Colon (tissue), 2 donors: ENCODE results near the gene PRKCH.
"Not testable (repeated sequence)": the region's sequence is repeated elsewhere in the genome, so short reads cannot be mapped to it uniquely, and the experiment has no call there.

ENCODE experiments used
- FAIRE-seq: peaks from 2 replicates; lab custom pipeline; 2012; peaks lifted over from hg19 to GRCh38; lab: Jason Lieb, UNC
- donor health status: control.
- donor health status: control.

Gene PRKCH

DNA sequence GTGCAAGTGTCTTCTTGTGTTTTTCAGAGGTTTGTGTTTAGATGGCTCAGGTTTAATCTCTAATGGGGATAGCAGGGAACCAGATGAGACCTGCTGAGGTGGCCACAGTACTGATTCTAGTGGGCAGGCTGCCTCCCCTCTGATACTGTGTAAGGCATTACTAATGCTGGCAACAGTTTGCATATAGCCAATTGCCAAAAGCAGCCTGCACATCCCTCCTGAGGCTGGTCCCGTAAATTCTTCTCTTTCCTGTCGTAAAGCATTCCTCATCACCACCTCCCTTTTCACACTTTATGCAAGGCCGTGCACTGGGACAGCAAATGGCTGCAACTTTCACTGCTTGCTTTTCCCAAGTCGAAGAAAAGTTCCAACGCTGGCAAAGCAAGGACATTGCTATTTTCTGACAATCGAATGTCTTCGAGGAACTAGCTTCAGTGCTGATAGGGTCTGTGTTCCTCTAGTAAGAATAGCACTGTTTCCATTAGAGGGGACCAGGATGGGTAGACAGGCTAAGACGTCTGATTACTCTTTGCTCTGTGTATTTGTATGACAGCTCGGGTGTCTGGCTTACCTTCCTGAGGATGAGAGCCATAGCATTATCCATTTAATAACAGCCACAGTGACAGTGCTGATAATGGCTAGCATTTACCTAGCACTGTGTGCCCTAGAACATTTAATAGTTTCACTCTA, 195.7 kb downstream of the PRKCH start:
- no peak for FAIRE-seq

DNA sequence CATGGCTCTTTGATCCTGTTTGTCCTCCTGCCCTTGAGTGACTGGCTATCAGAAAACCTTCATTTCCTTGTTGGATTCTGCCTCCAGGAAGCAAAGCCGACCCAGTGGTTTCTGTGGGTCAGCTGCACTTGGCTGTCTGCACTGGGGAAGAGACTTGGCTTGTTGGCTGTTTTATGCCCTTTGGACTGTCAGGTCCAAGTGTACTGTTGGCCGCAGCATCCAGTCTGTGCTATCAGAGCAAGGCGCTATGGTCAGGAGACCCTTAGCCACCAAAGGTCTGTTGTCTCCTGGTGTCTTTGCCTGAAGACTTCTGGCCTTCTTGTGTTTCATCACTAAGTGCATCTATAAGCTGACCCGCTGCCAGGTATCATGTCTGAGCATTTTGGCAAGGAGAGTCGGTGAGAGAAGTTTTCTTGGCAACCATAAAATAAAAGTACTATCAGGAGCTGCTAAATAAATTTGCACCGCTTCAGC, 196.6 kb downstream of the PRKCH start:
- FAIRE-seq = no peak

DNA sequence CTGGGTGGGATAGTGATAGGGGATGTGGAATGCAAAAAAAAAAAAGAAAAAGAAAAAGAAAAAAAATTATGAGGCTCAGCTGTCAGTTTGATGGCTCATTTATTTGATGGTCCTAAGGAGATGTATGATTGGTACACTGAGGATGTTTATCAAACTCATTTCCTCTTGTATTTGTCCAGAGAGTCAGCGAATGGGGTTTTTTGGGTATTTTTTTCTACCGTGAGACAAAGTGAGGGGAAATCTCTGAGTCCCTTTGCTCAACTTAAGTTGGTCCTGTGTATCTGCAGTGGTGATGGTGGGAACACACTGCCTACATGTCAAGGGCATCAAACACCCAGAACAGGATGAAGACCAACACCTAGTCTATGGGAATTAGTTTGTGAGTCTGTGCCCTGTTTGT, 197.0 kb downstream of the PRKCH start:
- FAIRE-seq = no peak

DNA sequence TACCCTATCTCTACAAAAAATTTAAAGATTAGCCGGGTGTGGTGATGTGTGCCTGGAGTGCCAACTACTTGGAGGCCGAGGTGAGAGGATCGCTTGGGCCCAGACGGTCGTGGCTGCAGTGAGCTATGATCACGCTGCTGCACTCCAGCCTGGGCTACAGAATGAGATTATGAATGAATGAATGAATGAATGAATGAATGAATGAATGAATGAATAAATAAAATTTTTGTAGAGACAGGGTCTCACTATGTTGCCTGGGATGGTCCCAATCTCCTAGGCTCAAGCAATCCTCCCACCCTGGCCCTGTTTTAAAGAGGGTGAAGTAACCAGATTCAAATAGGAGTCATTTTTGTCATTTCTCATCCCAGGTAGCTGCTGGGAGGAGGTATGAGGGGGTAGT, 197.7 kb downstream of the PRKCH start:
- no peak for FAIRE-seq

DNA sequence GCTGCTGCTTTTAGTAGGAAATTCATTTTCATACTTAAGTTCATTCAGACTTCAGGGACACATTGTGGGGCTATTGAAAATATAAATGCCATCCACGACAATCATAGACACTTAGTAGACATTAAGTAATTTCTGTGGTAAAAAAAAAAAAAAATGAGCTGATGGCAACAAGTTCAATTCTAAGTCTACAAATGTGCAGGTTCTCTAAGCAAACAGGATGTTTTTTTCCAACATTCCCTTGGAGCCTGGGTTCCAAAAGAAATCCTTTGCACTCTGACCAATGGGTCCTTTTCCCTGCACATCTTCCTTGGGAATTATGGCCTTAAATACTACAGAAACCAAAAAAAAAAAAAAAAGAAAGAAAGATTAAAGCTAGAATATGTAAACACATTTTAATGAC, 198.4 kb downstream of the PRKCH start:
- FAIRE-seq = no peak

DNA sequence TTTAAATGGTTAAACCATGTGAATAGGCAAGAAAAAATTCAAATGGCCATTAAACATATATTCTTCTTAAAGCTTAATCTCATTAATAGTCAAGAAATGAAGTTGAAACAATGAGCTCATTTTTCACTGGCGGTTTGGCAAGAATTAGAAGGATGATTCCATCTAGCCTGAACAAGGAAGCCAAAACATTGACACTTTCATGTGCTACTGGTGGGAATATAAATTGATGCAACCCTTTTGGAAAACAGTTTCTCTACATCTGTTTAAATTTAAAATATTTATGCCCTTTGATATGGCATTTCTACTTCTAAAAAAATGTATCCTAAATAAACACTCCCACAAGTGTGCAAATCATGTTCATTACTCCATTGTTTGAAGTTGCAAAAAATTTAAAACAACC, 199.2 kb downstream of the PRKCH start:
- no peak for FAIRE-seq

DNA sequence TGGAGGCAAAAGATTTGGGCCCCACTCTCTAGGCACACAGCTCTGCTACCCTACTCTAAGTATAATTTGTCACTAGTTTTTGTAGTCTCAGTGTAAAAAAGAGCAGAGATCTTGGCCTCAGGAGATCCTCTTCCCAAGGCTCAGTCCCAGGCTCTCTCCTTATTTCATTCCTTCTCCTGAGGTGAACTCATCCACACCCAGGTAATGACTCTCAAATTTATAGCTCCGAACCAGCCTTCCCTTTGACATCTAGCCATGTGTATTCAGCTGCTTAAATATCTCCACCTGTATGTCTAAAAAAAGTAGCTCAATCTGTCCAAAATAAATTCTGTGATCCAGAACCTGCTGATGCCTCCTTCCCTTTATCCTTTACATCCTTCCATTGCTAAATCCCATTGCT, 200.4 kb downstream of the PRKCH start:
- no peak for FAIRE-seq

DNA sequence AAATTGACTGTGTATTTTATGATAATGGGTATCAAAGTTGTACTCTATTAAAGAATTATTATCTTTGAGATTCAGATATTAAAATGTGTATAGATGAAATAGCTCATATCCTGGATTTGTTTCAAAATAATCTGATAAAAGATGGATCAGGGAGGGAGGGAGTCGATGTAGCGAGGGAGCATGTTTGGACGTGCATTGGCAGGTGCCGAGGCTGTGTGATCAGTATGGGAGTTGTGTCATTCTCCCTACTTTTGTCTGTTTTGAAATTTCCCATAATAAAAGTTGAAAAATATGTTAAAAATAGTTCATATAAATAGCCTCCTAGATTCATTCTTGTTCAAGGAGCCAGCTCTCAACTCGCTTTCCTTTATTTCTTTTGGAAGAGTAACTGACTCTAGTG, 202.4 kb downstream of the PRKCH start:
- FAIRE-seq = no peak

DNA sequence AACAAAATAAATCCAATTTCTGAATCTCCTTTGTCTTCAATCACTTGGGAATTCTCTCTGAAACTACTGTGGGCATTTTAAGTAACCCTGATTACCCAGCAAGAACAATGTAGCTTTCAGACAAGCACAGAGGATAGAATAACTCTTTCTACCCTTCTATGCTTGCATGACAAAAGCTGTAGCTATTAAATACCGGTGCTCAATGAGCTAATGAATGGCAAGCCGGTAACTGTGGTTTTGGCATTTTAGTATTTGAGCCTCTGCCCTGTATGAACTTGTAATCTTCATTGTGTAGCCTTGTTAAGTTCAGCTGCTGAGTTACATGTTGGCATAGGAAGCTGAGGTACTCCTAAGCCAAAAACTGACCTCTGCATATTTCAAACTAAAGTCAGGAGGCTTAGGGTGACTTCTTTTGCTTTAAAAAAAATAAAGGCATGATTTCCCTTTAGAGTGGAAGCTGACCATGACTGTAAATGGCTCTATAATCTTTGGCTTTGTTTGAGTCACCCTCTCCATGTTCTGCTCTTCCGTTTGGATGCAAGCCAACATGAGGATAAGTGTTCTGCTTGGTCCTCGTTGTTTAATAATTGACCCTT, 202.9 kb downstream of the PRKCH start:
- no peak for FAIRE-seq

DNA sequence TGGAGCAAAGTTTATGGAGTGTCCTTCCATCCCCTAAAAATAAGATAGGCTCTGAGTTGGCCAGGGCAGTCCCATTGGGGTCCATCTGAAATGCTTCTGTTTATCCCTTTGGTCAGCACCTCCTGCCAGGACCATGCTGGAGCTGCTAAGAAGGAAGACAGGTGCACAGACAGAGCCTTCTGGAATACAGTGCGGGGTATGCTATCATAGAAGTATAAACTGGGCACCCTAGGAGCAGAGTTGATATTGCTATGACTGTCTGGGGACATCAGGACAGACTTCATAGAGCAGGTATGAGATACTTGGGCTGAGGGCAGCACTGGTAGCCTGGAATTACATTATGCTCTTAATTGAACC, 203.5 kb downstream of the PRKCH start:
- no peak for FAIRE-seq

DNA sequence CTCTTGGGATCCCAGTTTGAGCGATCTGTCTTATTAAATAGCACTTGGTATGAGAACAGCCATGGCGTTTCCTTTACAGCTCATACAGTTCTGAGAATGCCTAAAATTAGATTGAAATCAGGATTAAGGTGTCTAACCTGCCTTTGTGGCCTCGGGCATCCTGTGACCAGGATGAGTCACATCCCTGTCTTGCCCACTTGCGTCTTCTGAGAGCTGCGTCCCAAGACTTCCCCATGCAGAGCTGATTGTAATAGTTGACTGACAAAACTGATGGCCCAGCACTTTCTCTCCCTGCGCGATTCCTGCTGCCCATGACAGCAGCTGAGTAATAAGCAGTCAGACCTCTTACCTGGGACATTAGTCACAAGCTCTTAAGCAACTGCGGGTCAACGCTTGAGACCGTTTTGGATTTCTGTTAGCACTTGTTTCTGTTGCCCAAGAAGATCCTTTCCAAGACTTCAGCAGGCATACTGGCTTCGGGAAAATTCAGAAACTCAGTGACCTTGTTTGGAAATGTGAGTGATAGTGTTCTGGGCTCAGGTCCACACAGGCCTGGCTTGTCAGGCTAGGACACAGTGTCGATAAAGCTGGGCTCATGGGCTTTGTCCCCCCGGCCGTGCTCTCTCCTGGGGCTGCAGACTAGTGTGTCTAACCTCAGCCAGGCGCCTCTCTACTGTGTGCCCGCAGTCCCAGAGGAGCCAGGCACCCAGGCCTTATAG, 204.1 kb downstream of the PRKCH start:
- FAIRE-seq = no peak

DNA sequence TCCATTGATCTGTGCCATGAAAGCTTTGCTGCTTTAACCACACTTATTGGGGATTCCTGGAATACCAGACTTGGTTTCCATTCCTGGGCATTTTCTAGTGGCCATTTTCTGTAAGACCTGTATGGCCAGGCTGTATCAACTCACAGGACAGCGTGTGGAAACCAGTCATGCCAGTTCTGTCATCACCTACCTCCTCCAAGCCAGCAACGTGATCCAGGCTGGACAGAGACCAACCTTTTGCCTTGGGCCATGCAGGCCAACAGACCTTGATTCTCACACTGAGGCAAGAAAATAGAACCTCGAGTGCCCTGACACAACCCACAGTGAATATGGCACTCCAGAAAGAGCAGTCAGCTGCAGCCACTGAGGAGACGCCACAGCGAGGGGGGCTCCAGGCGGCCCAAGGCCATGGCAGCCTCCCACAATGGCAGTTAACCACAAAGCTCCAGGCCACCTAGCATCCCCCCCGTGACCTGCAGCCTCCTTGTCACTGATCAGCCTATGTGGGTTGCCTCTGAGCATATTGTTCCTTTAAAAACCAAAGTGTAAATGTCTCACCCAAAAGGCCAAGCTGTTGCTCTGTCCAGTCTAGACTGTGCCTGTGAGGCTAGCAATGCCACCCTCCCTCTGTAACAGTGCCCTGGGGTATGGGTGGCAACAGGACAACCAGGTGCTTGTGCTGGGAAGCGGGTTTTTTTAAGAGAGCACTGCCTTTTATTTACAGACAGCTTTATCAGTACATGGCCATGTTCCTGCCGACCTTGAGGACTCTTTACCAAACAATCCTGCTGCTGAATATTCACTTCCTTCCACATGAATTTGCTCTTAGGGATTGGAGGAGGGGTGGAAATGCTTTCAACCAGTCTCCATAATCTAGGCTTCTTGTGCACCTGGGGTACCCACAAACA, 205.3 kb downstream of the PRKCH start:
- FAIRE-seq = no peak

DNA sequence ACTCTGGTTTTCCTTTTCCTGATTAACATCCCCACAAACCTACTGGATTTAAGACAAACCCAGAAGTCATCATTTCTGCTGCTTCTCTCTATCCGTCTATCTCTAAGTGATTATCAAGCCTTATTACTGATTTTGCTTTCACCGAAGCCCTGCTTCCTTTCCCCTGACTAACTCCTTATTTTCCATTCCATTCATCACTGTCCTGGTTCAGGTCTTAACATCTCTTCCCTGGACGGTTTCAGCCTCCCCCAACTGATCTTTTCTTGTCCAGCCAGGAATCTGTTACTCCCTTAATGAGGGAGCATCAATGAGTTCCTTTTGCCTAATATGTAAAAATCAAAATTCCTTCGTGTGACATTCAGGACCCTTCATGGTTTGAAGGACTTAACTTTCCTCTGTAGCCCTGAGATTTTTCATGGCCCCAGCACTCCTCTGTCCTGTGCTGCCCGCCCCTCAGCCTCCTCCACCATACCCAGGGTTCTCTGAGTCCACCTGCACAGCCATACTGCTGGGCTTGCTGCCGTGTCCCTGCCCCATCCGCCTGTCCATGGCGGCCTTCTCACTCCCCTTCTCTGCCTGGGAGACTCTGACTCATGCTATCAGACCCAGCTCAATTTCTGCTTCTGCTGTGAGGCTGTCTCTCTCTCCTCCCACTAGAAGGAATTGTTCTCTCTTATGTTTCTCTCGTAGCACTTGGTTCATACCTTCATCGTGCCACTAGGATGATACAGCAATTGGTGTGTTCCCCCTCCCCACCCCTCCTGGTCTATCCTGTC, 206.1 kb downstream of the PRKCH start:
- FAIRE-seq = no peak

DNA sequence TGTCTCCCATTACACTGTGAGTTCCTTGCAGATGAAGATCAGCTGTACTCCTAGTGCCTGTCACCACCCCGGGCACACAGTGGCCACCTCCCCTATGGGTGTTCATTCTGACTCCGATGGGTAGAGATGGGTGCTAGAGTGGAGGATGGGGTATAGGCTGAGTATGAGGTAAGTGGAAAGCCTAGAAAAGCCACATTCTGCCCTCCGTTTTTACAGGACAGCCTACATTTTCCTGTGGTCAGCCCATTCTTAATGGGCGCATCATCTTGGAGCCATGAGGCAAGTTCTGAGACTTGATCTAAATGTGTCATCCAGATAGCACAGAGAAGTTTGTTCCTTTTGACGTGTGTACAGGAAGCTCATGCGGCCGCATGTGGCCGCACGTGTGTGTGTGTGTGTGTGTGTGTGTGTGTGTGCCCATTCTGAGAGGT, 207.2 kb downstream of the PRKCH start:
- no peak for FAIRE-seq

DNA sequence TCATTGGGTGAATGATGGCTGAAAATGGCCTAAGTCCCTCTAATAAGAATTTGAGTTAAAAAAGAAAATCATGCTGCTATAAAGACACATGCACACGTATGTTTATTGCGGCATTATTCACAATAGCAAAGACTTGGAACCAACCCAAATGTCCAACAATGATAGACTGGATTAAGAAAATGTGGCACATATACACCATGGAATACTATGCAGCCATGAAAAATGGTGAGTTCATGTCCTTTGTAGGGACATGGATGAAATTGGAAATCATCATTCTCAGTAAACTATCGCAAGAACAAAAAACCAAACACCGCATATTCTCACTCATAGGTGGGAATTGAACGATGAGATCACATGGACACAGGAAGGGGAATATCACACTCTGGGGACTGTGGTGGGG, 208.0 kb downstream of the PRKCH start:
- not testable (repeated sequence) for FAIRE-seq

DNA sequence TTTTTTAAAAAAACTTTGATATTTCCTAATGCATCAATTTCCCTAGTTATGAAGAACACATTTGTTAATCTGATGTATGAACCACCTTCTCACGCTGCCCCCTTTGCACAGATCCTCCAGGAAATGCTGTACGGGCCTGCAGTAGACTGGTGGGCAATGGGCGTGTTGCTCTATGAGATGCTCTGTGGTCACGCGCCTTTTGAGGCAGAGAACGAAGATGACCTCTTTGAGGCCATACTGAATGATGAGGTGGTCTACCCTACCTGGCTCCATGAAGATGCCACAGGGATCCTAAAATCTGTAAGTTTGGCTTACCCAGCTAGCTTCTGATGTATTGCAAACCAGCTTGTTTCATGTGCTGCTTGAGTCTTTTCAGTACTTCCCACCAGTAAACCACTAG, 208.9 kb downstream of the PRKCH start:
- no peak for FAIRE-seq

DNA sequence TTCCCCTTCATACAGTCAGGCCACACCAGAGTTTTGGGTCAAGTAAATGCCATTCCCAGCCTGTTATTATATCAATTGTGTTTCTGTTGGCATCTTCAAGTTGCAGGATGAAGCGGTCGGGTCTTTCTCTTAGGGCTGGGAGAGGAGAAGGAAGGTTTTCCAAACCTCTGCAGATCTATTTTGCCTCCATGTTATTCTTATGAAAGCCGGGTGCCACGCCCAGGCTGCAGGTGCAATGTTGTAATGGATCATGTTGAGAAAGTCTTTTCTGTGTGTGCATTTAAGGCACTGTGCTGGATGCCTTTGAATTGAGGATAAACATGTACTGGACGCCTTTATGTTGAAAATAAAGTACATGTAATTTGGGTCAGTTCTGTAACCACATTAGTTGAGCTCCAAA, 209.5 kb downstream of the PRKCH start:
- FAIRE-seq = no peak

DNA sequence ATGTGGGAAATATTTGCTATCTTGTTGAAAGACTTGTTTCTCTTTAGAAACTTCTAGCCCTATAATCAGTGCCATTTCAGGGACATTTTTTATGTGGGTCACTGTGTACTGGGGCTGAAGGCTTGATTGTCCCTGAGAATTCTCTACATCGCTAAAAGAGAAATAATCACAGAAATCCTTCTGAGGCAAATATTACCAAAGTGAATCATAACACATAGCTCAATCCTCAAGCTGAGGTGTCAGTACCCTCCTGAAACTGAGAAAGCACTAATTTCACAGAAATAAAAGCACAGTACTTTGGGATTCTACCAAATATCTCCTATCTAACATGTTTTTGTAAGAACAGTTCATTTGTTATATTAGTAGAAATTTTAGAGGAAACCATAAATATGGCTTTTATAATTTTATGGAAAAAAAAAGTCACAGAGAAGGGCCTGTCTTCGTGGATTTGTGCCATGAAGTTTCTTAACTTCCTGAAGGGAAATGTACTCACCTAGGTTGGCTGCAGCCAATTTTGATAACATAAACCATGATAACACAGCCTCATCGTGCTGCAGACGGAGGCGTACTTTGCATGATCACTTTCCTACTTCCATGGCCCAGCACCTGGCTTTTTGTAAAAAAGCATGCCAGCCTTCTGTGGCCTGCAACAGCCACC, 210.2 kb downstream of the PRKCH start:
- FAIRE-seq = no peak

DNA sequence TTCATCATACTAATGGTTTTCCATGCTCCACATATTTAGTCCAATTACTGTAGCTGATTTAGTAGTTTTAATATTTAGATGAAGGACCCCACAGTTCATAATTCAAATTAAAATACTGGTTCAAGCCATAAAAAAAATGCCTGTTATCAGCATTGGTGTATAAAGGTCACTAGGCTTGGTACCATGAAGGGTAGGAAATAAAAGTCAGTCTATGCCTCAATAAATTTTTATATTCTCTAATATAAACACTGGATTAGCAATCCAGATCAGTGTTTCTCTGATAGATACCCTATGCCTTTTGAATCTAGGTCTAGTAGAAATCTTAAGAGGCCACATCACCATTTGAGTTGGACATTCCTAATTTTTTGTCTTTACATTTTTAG, 210.7 kb downstream of the PRKCH start:
- FAIRE-seq = no peak

DNA sequence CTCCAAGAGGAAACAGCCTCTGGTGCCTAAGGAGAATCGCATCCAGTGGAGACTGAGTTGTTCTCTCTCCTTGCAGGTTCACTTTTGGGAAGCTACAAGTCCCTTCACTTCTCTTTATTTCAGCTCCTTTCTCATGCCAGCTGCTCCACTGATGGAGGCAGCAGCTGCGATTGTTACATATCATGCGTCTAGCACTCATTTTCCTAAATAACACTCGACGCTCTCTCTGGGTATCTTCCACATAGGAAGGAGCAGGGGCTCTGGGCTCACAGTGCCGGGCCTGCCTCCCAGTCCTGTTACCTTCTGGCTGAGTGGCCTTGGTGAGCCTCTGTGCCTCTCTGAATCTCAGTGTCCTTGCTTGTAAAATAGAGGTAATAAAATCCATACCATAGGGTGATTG, 211.4 kb downstream of the PRKCH start:
- FAIRE-seq = no peak
